ENCODE data around the gene NEU4.
A peak's percentile ranks its signal among the peaks of the same experiment; 100 is the strongest.

The NEU4 gene

GRCh38 chr2:241860184-241861078 is 51.4 kb downstream of the NEU4 start:
- Mint-ChIP-seq H3K27ac (ENCODE audit: low read depth) (peak overlapping the region; percentile 97), H3K4me3 (peak overlapping the region; percentile 87), H3K4me1 (peaks cover 70% of the 10 kb centered on the region), H3K36me3 (ENCODE audit: insufficient read depth) (peaks cover 28% of the 10 kb centered on the region), H3K27me3 (no peaks in the 10 kb centered on the region), H3K9me3 (peaks cover 6% of the 10 kb centered on the region)
- ATAC-seq (replicated peaks; ENCODE audit: extremely low read depth, poor library complexity, severe bottlenecking) = no peak
- DNase-seq (ENCODE audit: low spot score in 2 of 2) = no peak

- peak overlapping the region; percentile 87 for H3K4me3 Mint-ChIP-seq
- peaks cover 70% of the 10 kb centered on the region for H3K4me1 Mint-ChIP-seq
- no peaks in the 10 kb centered on the region for H3K27me3 Mint-ChIP-seq
- peak overlapping the region; percentile 88 for H3K27ac Mint-ChIP-seq (ENCODE audit: low read depth)
- peaks cover 28% of the 10 kb centered on the region for H3K36me3 Mint-ChIP-seq (ENCODE audit: insufficient read depth)
- peaks cover 6% of the 10 kb centered on the region for H3K9me3 Mint-ChIP-seq
- ATAC-seq (replicated peaks; ENCODE audit: extremely low read depth, poor library complexity, severe bottlenecking) (no peak), DNase-seq (ENCODE audit: low spot score in 2 of 2) (no peak)
These were observed 52.3 kb downstream of the NEU4 start for GRCh38 chr2:241861264-241861663.

- no peak for DNase-seq (ENCODE audit: low spot score in 2 of 2)
- H3K4me1 Mint-ChIP-seq = peaks cover 63% of the 10 kb centered on the region
These were observed 53.1 kb downstream of the NEU4 start for GRCh38 chr2:241862093-241862492.

GRCh38 chr2:241862775-241863535 is 54.0 kb downstream of the NEU4 start:
- Mint-ChIP-seq H3K4me1 (peaks cover 56% of the 10 kb centered on the region), H3K36me3 (ENCODE audit: insufficient read depth) (peaks cover 28% of the 10 kb centered on the region), H3K27me3 (no peaks in the 10 kb centered on the region), H3K4me3 (peak overlapping the region; percentile 68), H3K9me3 (peaks cover 6% of the 10 kb centered on the region), H3K27ac (ENCODE audit: low read depth) (peak overlapping the region; percentile 89)
- DNase-seq (ENCODE audit: low spot score in 2 of 2) (no peak), ATAC-seq (replicated peaks; ENCODE audit: extremely low read depth, poor library complexity, severe bottlenecking) (no peak)

More at GRCh38 chr2:241862093-241862492, 53.1 kb downstream of the NEU4 start:
- Mint-ChIP-seq H3K9me3 (peaks cover 6% of the 10 kb centered on the region), H3K36me3 (ENCODE audit: insufficient read depth) (peaks cover 28% of the 10 kb centered on the region), H3K27ac (ENCODE audit: low read depth) (peak overlapping the region; percentile 88), H3K4me3 (peak overlapping the region; percentile 87), H3K27me3 (no peaks in the 10 kb centered on the region)
- ATAC-seq (replicated peaks; ENCODE audit: extremely low read depth, poor library complexity, severe bottlenecking) = no peak

GRCh38 chr2:241863536-241863954 is 54.6 kb downstream of the NEU4 start:
- Mint-ChIP-seq H3K27ac (ENCODE audit: low read depth) (peak overlapping the region; percentile 89), H3K4me3 (peak overlapping the region; percentile 68)

GRCh38 chr2:241864168-241864849 is 55.3 kb downstream of the NEU4 start:
- Mint-ChIP-seq H3K9me3 (peaks cover 6% of the 10 kb centered on the region), H3K27ac (ENCODE audit: low read depth) (peak overlapping the region; percentile 89), H3K27me3 (no peaks in the 10 kb centered on the region), H3K36me3 (ENCODE audit: insufficient read depth) (peaks cover 30% of the 10 kb centered on the region), H3K4me1 (peaks cover 60% of the 10 kb centered on the region), H3K4me3 (peak overlapping the region; percentile 68)
- ATAC-seq (replicated peaks; ENCODE audit: extremely low read depth, poor library complexity, severe bottlenecking) (no peak), DNase-seq (ENCODE audit: low spot score in 2 of 2) (no peak)

More at GRCh38 chr2:241863536-241863954, 54.6 kb downstream of the NEU4 start:
- Mint-ChIP-seq H3K4me1 (peaks cover 58% of the 10 kb centered on the region), H3K9me3 (peaks cover 6% of the 10 kb centered on the region), H3K27me3 (no peaks in the 10 kb centered on the region), H3K36me3 (ENCODE audit: insufficient read depth) (peaks cover 30% of the 10 kb centered on the region)
- peak; percentile 6 for ATAC-seq (replicated peaks; ENCODE audit: extremely low read depth, poor library complexity, severe bottlenecking)
- DNase-seq (ENCODE audit: low spot score in 2 of 2) = no peak

- Mint-ChIP-seq H3K27me3 (no peaks in the 10 kb centered on the region), H3K4me1 (peaks cover 54% of the 10 kb centered on the region), H3K27ac (ENCODE audit: low read depth) (peak overlapping the region; percentile 89), H3K9me3 (peaks cover 6% of the 10 kb centered on the region), H3K4me3 (peak overlapping the region; percentile 68), H3K36me3 (ENCODE audit: insufficient read depth) (peaks cover 27% of the 10 kb centered on the region)
- no peak for ATAC-seq (replicated peaks; ENCODE audit: extremely low read depth, poor library complexity, severe bottlenecking)
- no peak for DNase-seq (ENCODE audit: low spot score in 2 of 2)
These were observed 55.8 kb downstream of the NEU4 start for GRCh38 chr2:241864850-241865213.

- Mint-ChIP-seq H3K4me3 (peak overlapping the region; percentile 68), H3K9me3 (peaks cover 6% of the 10 kb centered on the region), H3K36me3 (ENCODE audit: insufficient read depth) (peaks cover 26% of the 10 kb centered on the region), H3K27me3 (no peaks in the 10 kb centered on the region), H3K27ac (ENCODE audit: low read depth) (peak overlapping the region; percentile 89), H3K4me1 (peaks cover 53% of the 10 kb centered on the region)
- DNase-seq (ENCODE audit: low spot score in 2 of 2) (no peak), ATAC-seq (replicated peaks; ENCODE audit: extremely low read depth, poor library complexity, severe bottlenecking) (no peak)
These were observed 56.5 kb downstream of the NEU4 start for GRCh38 chr2:241865416-241865956.

GRCh38 chr2:241865957-241866789 is 57.2 kb downstream of the NEU4 start:
- peak overlapping the region; percentile 89 for H3K27ac Mint-ChIP-seq (ENCODE audit: low read depth)
- peaks cover 54% of the 10 kb centered on the region for H3K4me1 Mint-ChIP-seq
- H3K9me3 Mint-ChIP-seq = peaks cover 6% of the 10 kb centered on the region
- H3K27me3 Mint-ChIP-seq = no peaks in the 10 kb centered on the region
- DNase-seq (ENCODE audit: low spot score in 2 of 2) = no peak
- no peak for ATAC-seq (replicated peaks; ENCODE audit: extremely low read depth, poor library complexity, severe bottlenecking)
- H3K36me3 Mint-ChIP-seq (ENCODE audit: insufficient read depth) = peaks cover 27% of the 10 kb centered on the region
- H3K4me3 Mint-ChIP-seq = peak overlapping the region; percentile 68
